Measurements from ENCODE around the gene PGBD4. TPM values are rescaled to one million over a fixed set of nuclear protein-coding genes. Genes with fewer than 3 reads are reported as not detected.

Gene PGBD4
- total RNA-seq, 1 donor from 2014 or later, result 1.2 TPM

- Mint-ChIP-seq H3K9me3 (ENCODE audit: unreplicated experiment) (no peaks in the 10 kb centered on the region), H3K4me1 (ENCODE audit: unreplicated experiment) (no peaks in the 10 kb centered on the region), H3K4me3 (ENCODE audit: unreplicated experiment) (no peak overlapping the region), H3K36me3 (ENCODE audit: low read depth, unreplicated experiment) (no peaks in the 10 kb centered on the region), H3K27me3 (ENCODE audit: unreplicated experiment) (peaks cover 4% of the 10 kb centered on the region), H3K27ac (ENCODE audit: unreplicated experiment) (no peak overlapping the region)
- DNase-seq (ENCODE audit: low spot score), result no peak
- no peak for TF ChIP-seq CTCF (IDR thresholded peaks at IDR 0.05; ENCODE audit: unreplicated experiment)
Observed at GRCh38 chr15:34070003-34070402, 31.9 kb upstream of the PGBD4 start.

- no peaks in the 10 kb centered on the region for H3K36me3 Mint-ChIP-seq (ENCODE audit: low read depth, unreplicated experiment)
- H3K9me3 Mint-ChIP-seq (ENCODE audit: unreplicated experiment), result no peaks in the 10 kb centered on the region
- no peak overlapping the region for H3K27ac Mint-ChIP-seq (ENCODE audit: unreplicated experiment)
Observed at GRCh38 chr15:34076785-34077184, 25.1 kb upstream of the PGBD4 start.

GRCh38 chr15:34078900-34079299 lies 23.0 kb upstream of the PGBD4 start:
- no peaks in the 10 kb centered on the region for H3K4me1 Mint-ChIP-seq (ENCODE audit: unreplicated experiment)
- no peak for TF ChIP-seq CTCF (IDR thresholded peaks at IDR 0.05; ENCODE audit: unreplicated experiment)
- no peaks in the 10 kb centered on the region for H3K9me3 Mint-ChIP-seq (ENCODE audit: unreplicated experiment)
- no peak for DNase-seq (ENCODE audit: low spot score)
- H3K4me3 Mint-ChIP-seq (ENCODE audit: unreplicated experiment), result no peak overlapping the region
- no peaks in the 10 kb centered on the region for H3K36me3 Mint-ChIP-seq (ENCODE audit: low read depth, unreplicated experiment)
- no peak overlapping the region for H3K27ac Mint-ChIP-seq (ENCODE audit: unreplicated experiment)
- H3K27me3 Mint-ChIP-seq (ENCODE audit: unreplicated experiment), result peaks cover 4% of the 10 kb centered on the region

More at GRCh38 chr15:34076785-34077184, 25.1 kb upstream of the PGBD4 start:
- peaks cover 4% of the 10 kb centered on the region for H3K27me3 Mint-ChIP-seq (ENCODE audit: unreplicated experiment)
- no peak for TF ChIP-seq CTCF (IDR thresholded peaks at IDR 0.05; ENCODE audit: unreplicated experiment)
- no peak for DNase-seq (ENCODE audit: low spot score)
- H3K4me1 Mint-ChIP-seq (ENCODE audit: unreplicated experiment), result no peaks in the 10 kb centered on the region
- no peak overlapping the region for H3K4me3 Mint-ChIP-seq (ENCODE audit: unreplicated experiment)

GRCh38 chr15:34079904-34080303 lies 22.0 kb upstream of the PGBD4 start:
- H3K27me3 Mint-ChIP-seq (ENCODE audit: unreplicated experiment), result peaks cover 4% of the 10 kb centered on the region
- no peaks in the 10 kb centered on the region for H3K4me1 Mint-ChIP-seq (ENCODE audit: unreplicated experiment)

GRCh38 chr15:34084086-34084485 lies 17.8 kb upstream of the PGBD4 start:
- Mint-ChIP-seq H3K4me1 (ENCODE audit: unreplicated experiment) (no peaks in the 10 kb centered on the region), H3K27ac (ENCODE audit: unreplicated experiment) (no peak overlapping the region), H3K9me3 (ENCODE audit: unreplicated experiment) (no peaks in the 10 kb centered on the region), H3K36me3 (ENCODE audit: low read depth, unreplicated experiment) (no peaks in the 10 kb centered on the region), H3K4me3 (ENCODE audit: unreplicated experiment) (no peak overlapping the region), H3K27me3 (ENCODE audit: unreplicated experiment) (no peaks in the 10 kb centered on the region)
- DNase-seq (ENCODE audit: low spot score), result no peak
- TF ChIP-seq CTCF (IDR thresholded peaks at IDR 0.05; ENCODE audit: unreplicated experiment), result no peak

More at GRCh38 chr15:34079904-34080303, 22.0 kb upstream of the PGBD4 start:
- Mint-ChIP-seq H3K4me3 (ENCODE audit: unreplicated experiment) (no peak overlapping the region), H3K9me3 (ENCODE audit: unreplicated experiment) (no peaks in the 10 kb centered on the region), H3K27ac (ENCODE audit: unreplicated experiment) (no peak overlapping the region), H3K36me3 (ENCODE audit: low read depth, unreplicated experiment) (no peaks in the 10 kb centered on the region)
- no peak for TF ChIP-seq CTCF (IDR thresholded peaks at IDR 0.05; ENCODE audit: unreplicated experiment)
- no peak for DNase-seq (ENCODE audit: low spot score)
